ENCODE measurements around the gene TMEM138.

DNA sequence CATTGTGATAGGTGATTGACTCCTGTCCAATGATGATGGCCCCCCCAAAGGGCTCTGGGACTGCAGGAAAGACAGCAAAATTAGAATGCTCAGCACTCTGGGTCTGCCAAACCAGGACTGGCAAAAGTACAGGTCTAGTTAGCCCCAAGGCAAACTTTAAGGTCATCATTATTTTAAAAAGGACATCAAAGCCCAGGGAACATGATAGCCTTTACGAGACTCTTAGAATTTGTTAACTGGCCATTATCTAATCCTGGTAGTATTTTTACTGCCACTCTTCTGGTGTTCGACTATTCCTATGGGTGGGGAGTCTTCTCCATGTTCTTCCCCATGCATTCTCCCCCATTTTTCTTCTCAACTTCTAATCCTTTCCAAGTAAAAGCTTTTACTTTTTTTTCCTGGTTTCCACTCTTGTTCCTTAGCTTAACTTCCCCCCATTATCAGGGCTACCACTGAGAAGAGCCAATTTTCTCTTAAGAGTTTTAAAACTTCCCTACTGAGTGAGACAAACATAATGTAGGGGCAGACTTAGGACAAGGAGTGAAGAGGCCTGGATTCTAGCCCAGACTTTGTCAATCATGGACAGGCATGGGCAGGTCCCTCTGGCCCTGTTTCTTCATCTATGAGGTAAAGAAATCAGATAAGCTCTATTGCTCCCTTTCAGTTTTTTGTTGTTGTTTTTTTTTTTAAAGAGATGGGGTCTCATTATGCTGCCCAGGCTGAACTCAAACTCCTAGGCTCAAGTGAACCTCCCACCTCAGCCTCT is 36.3 kb upstream of the TMEM138 start:
- no peak for TF ChIP-seq EZH2phosphoT487 (IDR thresholded peaks at IDR 0.05; ENCODE audit: insufficient read depth, low read depth)
- no peak for TF ChIP-seq EZH2 (IDR thresholded peaks at IDR 0.05; ENCODE audit: insufficient read depth, poor library complexity, severe bottlenecking)

Data from GM23248 (cell line).